GM12865 (cell line): ENCODE measurements around the gene TOMT.

Experiments
- DNase-seq: peaks from one replicate; pipeline ENCODE4 v3.0.0; 2010; ENCODE audit warnings: low read depth
- H3K4me3 ChIP-seq: 2 replicates; pipeline ENCODE4 v1.5.1; 2011; ENCODE audit warnings: mild to moderate bottlenecking, low read depth, low read length, control low read depth
- TF ChIP-seq, protein P1 (sequence below): IDR thresholded peaks from 2 replicates; pipeline ENCODE4 v1.5.1; 2011; ENCODE audit warnings: low read length, control low read depth, low read depth, inconsistent platforms; ENCODE audit not compliant: insufficient read depth; ENCODE audit errors: missing control alignments

Gene TOMT

GRCh38 chr11:72112143-72112977, 6.6 kb downstream of the TOMT start, which contains the start of gene ANAPC15:
Gene ANAPC15 (minus strand): TSS chr11:72112695. CDS start chr11:72111276, 1,419 bp downstream.
- H3K4me3 ChIP-seq: peak within 1 kb of the TSS; percentile 73
- TF ChIP-seq, protein P1, sequence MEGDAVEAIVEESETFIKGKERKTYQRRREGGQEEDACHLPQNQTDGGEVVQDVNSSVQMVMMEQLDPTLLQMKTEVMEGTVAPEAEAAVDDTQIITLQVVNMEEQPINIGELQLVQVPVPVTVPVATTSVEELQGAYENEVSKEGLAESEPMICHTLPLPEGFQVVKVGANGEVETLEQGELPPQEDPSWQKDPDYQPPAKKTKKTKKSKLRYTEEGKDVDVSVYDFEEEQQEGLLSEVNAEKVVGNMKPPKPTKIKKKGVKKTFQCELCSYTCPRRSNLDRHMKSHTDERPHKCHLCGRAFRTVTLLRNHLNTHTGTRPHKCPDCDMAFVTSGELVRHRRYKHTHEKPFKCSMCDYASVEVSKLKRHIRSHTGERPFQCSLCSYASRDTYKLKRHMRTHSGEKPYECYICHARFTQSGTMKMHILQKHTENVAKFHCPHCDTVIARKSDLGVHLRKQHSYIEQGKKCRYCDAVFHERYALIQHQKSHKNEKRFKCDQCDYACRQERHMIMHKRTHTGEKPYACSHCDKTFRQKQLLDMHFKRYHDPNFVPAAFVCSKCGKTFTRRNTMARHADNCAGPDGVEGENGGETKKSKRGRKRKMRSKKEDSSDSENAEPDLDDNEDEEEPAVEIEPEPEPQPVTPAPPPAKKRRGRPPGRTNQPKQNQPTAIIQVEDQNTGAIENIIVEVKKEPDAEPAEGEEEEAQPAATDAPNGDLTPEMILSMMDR: no peak
- DNase-seq: peak; percentile 99

- TF ChIP-seq, protein P1: no peak
- peak overlapping the region; percentile 73 for H3K4me3 ChIP-seq
- DNase-seq: no peak
Measured at GRCh38 chr11:72112978-72113808, 7.5 kb downstream of the TOMT start.

- no peak overlapping the region for H3K4me3 ChIP-seq
- TF ChIP-seq, protein P1: no peak
- DNase-seq: no peak
Measured at GRCh38 chr11:72114570-72114969, 8.8 kb downstream of the TOMT start.

- H3K4me3 ChIP-seq: no peak overlapping the region
- TF ChIP-seq, protein P1: no peak
- no peak for DNase-seq
Measured at GRCh38 chr11:72116019-72116755, 10.5 kb downstream of the TOMT start.

DNA sequence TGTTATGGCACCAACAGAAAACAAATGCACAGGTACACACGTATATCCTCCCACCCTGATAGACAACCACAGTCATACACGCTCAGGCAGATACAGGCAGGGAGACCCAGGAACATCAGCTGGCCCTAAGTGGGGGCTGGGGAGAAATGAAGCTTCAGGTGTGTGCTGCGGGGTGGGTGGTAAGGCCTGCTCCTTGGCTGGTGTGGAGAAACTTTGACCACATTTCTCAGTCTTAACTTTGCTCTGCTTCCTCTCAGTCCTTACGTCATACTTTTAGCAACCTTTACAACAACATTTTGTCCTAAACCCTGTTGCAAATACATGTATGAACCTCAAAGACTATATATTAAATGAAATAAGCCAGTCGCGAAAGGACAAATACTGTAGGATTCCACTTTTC, 13.5 kb downstream of the TOMT start:
- TF ChIP-seq, protein P1: no peak
- no peak overlapping the region for H3K4me3 ChIP-seq
- no peak for DNase-seq

GRCh38 chr11:72120930-72121329, 15.2 kb downstream of the TOMT start:
- no peak for DNase-seq
- no peak overlapping the region for H3K4me3 ChIP-seq
- TF ChIP-seq, protein P1: no peak
